ENCODE results near the gene IQSEC2. TPM values are rescaled to one million over a fixed set of nuclear protein-coding genes. Genes with fewer than 3 reads are reported as not detected.
A peak's percentile ranks its signal among the peaks of the same experiment; 100 is the strongest.

The IQSEC2 gene
- total RNA-seq, 1 experiment from 2014 or later = 18.4 TPM

GRCh38 chrX:53253293-53254020 lies 27.9 kb downstream of the IQSEC2 start:
- in situ Hi-C loops (cut with HindIII; ENCODE audit: low sequenced_read_pairs) = no loop called here
- no peak for DNase-seq (ENCODE audit: low spot score)

- in situ Hi-C loops (cut with HindIII; ENCODE audit: low sequenced_read_pairs) = no loop called here
- DNase-seq (ENCODE audit: low spot score) = no peak
Measured at GRCh38 chrX:53251307-53251706, 30.1 kb downstream of the IQSEC2 start.

- DNase-seq (ENCODE audit: low spot score) = no peak
- in situ Hi-C loops (cut with HindIII; ENCODE audit: low sequenced_read_pairs) = no loop called here
Measured at GRCh38 chrX:53250556-53250955, 30.8 kb downstream of the IQSEC2 start.

- in situ Hi-C loops (cut with HindIII; ENCODE audit: low sequenced_read_pairs) = no loop called here
- DNase-seq (ENCODE audit: low spot score) = no peak
Measured at GRCh38 chrX:53249408-53250042, 31.9 kb downstream of the IQSEC2 start.

- DNase-seq (ENCODE audit: low spot score) = no peak
- in situ Hi-C loops (cut with HindIII; ENCODE audit: low sequenced_read_pairs) = no loop called here
Measured at GRCh38 chrX:53247928-53248327, 33.5 kb downstream of the IQSEC2 start.

GRCh38 chrX:53246231-53246630 lies 35.2 kb downstream of the IQSEC2 start:
- peak; percentile 23 for DNase-seq (ENCODE audit: low spot score)
- in situ Hi-C loops (cut with HindIII; ENCODE audit: low sequenced_read_pairs) = no loop called here

- DNase-seq (ENCODE audit: low spot score) = no peak
- in situ Hi-C loops (cut with HindIII; ENCODE audit: low sequenced_read_pairs) = no loop called here
Measured at GRCh38 chrX:53244610-53245009, 36.8 kb downstream of the IQSEC2 start.

- no peak for DNase-seq (ENCODE audit: low spot score)
- in situ Hi-C loops (cut with HindIII; ENCODE audit: low sequenced_read_pairs) = no loop called here
Measured at GRCh38 chrX:53242310-53242709, 39.1 kb downstream of the IQSEC2 start.

GRCh38 chrX:53241558-53241957 lies 39.8 kb downstream of the IQSEC2 start:
- no peak for DNase-seq (ENCODE audit: low spot score)
- in situ Hi-C loops (cut with HindIII; ENCODE audit: low sequenced_read_pairs) = no loop called here

- no peak for DNase-seq (ENCODE audit: low spot score)
Measured at GRCh38 chrX:53239474-53239873, 41.9 kb downstream of the IQSEC2 start.

GRCh38 chrX:53237056-53237455 lies 44.3 kb downstream of the IQSEC2 start:
- DNase-seq (ENCODE audit: low spot score) = no peak
- in situ Hi-C loops (cut with HindIII; ENCODE audit: low sequenced_read_pairs) = no loop called here

More at GRCh38 chrX:53239474-53239873, 41.9 kb downstream of the IQSEC2 start:
- in situ Hi-C loops (cut with HindIII; ENCODE audit: low sequenced_read_pairs) = no loop called here

- in situ Hi-C loops (cut with HindIII; ENCODE audit: low sequenced_read_pairs) = no loop called here
- no peak for DNase-seq (ENCODE audit: low spot score)
Measured at GRCh38 chrX:53236025-53236679, 45.2 kb downstream of the IQSEC2 start.

GRCh38 chrX:53235566-53235965 lies 45.8 kb downstream of the IQSEC2 start:
- in situ Hi-C loops (cut with HindIII; ENCODE audit: low sequenced_read_pairs) = no loop called here
- no peak for DNase-seq (ENCODE audit: low spot score)

- DNase-seq (ENCODE audit: low spot score) = no peak
- in situ Hi-C loops (cut with HindIII; ENCODE audit: low sequenced_read_pairs) = no loop called here
Measured at GRCh38 chrX:53234484-53234883, 46.9 kb downstream of the IQSEC2 start.

GRCh38 chrX:53233536-53233935 lies 47.8 kb downstream of the IQSEC2 start:
- in situ Hi-C loops (cut with HindIII; ENCODE audit: low sequenced_read_pairs) = no loop called here
- no peak for DNase-seq (ENCODE audit: low spot score)

GRCh38 chrX:53230116-53230515 lies 51.3 kb downstream of the IQSEC2 start:
- in situ Hi-C loops (cut with HindIII; ENCODE audit: low sequenced_read_pairs) = no loop called here

GRCh38 chrX:53227224-53227765 lies 54.1 kb downstream of the IQSEC2 start:
- DNase-seq (ENCODE audit: low spot score) = no peak
- in situ Hi-C loops (cut with HindIII; ENCODE audit: low sequenced_read_pairs) = no loop called here

More at GRCh38 chrX:53230116-53230515, 51.3 kb downstream of the IQSEC2 start:
- no peak for DNase-seq (ENCODE audit: low spot score)

- in situ Hi-C loops (cut with HindIII; ENCODE audit: low sequenced_read_pairs) = no loop called here
- DNase-seq (ENCODE audit: low spot score) = peak; percentile 85
Measured at GRCh38 chrX:53224860-53225797, 56.3 kb downstream of the IQSEC2 start, which contains the start of gene KDM5C. Gene KDM5C (minus strand): TSS chrX:53225207. CDS start chrX:53224889, 318 bp downstream.
